Central memory CD4-positive, alpha-beta T cell (primary cell): ENCODE results near the gene MTG2.

ENCODE experiments used
- DNase-seq: peaks from one replicate; pipeline ENCODE4 v3.0.0; 2022
- total RNA-seq, 3 experiments: gene quantifications; one replicate each; lab custom pipeline; 2026; lab: John Stamatoyannopoulos, UW

MTG2 gene, protein sequence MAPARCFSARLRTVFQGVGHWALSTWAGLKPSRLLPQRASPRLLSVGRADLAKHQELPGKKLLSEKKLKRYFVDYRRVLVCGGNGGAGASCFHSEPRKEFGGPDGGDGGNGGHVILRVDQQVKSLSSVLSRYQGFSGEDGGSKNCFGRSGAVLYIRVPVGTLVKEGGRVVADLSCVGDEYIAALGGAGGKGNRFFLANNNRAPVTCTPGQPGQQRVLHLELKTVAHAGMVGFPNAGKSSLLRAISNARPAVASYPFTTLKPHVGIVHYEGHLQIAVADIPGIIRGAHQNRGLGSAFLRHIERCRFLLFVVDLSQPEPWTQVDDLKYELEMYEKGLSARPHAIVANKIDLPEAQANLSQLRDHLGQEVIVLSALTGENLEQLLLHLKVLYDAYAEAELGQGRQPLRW
- 21.2 to 34.1 (median 31.1) reads per million in 3 experiments for total RNA-seq

DNA sequence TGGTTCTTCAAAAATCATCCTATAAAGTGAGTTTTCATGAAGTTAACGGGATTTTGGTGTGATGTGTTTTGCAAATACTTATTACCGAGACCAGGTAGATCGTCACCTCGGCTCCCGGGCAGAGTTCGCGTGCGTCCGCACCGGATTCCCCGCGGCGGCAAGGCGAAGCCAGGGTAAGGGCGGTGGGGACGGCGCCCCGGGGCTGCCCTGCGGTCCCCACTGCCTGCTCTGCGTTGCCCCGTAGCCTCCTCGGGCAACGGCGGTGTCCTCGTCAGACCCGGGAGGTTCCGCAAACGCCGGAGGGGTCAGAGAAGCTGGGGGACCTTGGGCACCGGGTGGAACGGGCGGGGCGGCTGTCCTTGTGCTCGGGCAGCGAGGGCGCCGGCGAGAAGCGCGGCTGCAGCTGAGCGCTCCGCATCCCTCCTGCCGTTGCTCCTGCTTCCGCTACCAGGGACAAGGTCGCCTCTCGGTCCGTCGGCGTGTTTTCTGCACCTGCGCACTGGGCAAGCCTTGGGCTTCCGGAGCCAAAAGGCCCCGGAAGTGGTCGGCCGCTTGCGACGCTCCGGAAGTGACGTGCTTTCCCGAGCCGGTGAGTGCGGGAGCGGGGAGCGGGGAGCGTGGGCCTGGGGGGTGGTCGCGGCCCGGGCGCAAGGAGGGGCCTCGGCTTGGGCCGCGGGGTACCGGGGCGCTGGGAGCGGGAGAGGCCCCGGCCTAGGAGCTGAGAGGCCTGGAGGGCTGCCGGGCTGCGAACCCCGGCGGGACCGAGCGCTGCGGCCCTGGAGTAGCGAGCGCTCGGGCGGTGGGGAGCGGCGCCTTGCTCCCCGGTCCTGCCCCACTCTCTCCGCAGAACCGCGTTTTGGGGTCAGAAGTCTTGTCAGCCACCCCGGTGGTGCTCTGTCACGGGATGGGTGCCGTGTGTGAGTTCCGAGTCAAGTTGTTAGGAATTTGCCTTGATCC is at the start of gene MTG2:
Gene MTG2 (plus strand): TSS at position 560 of the 957 bp plus-strand sequence. CDS start 10,393 bp downstream, outside the sequence.
- peak; percentile 92 for DNase-seq

DNA sequence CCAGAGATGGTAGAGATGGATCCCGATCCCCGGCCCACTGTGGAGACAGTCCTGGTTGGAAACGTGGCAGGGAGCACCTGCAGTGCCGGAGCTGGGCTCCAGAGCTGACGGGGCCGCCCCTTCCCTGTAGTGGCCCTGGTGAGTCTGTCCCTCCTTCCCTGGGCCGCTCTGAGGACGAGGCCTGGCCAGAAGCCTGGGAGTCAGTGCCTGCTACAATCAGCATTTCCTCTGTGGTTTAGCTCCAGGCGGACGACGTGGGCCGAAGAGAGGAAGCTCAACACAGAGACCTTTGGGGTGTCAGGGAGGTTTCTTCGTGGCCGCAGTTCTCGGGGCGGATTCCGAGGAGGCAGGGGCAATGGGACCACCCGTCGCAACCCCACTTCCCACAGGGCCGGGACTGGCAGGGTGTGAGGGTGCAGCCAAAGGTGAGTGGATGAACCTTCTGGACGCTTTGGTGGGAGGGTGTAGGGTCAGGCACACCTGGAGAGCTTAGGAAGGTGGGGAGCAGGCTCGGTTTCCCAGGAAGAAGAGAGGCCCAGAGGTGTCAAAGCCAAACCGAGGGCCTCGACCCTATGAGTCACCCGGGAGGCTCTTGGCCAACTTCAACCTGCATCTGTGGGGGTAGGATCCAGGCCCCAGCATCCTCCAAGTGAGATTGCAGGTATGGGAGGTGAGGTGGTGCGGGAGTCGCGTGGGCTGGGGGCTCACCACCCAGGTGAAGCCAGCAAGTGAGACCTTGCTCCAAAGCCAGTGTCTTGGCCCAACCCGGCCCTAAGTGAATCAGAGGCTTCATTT is 49.6 kb upstream of the MTG2 start:
- no peak for DNase-seq

DNA sequence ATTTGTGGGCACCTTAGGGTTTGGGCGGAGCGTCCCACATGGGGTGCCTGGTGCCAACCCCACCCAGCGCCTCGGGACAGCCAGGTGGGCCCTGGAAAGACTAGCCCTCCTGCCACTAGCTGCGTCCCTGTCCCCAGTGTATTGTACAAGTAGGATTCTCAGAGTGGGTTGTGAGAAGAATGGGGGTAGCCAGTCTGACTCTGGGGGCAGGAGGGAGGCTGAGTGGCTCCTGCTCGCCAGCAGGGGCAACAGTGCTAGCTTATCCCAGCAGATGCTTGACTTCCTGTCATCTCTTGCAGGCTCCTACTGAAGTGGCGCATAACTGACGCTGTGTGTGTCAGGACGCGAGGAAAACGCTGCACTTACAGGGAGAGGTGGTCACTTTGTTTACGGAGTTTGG is 49.0 kb upstream of the MTG2 start:
- DNase-seq: no peak

DNA sequence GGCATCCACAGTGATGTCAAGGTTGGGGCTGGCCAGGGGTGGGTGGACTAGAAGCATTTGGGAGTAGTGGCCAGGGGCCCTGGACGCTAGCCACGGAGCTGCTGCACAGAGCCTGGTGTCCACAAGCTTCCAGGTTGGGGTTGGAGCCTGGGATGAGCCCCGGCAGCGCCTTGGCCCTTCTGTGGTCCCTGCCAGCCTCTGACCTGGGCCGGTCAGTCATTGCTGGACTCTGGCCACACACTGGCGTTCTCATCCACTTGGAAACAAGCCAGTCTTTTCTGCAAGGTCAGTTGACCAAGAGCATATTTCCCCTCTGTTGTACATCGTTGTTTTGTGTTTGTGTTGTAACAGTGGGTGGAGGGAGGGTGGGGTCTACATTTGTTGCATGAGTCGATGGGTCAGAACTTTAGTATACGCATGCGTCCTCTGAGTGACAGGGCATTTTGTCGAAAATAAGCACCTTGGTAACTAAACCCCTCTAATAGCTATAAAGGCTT is 48.0 kb upstream of the MTG2 start:
- no peak for DNase-seq

DNA sequence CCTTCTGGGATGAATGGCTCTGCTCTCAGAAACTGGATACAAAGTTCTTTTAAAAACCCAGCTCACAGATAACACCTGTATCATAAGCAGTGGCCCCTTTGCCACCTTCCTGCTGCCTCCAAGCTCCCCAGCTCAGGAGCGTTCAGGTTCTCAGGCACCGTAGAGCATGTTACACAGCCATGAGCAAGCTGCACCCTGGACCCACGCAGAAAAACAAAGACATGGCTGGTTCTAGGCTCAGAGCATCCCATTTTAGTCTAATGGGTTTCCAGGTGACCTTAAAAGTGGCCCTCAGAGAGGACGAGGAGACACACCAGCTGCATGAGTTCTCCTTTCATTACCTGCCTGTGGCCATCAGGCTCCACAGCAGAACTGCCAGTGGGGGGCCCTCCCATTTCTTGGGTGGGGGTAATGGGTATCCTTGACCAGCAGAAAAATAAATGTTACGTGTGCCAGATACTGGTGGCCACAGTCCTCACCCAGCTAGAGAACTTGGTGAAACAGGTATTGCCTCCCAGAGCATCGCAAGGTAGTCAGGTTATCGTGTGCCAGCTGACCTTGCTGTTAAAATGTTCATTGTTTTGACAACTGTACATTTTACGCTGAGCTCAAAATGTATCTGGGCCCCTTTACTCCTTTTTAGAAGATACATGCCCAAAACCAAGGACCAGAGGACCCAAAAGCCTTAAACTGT is 47.1 kb upstream of the MTG2 start:
- no peak for DNase-seq

DNA sequence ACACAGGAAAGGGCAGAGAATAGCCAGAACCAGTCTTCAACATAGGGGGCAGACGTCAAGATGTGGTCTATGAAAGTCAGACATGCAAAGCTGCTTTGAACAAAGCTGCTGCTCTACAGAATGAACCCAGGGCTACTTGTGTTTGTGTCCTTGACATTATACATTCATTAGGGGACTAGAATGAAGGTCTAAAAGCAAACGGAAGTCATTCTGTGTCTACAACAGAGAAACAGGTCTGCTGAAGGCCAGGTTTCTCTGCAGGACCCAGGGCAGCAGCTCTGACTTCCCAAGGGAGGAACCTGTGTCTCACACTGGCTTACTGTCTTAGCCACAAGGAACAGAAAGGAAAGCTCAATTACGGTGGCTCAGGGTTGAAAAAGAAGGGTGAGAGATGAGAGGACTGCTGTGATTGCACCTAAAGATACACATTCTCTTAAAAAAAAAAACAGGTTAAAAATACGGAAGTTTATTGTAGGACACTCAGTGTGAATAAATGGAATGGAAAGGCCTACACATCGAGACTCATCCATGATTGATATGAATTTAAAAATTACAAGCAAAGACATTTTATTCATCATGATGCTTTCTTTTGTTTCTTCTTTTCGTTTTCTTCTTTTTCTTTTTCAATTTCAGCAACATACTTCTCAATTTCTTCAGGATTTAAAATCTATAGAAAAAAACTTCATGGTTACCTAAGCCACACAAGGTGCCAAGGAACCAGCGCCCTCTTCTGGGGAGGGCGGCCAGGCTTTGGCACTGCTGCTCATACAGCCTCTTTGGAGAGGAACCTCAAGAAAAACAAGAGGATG is 46.3 kb upstream of the MTG2 start:
- DNase-seq: peak; percentile 67

DNA sequence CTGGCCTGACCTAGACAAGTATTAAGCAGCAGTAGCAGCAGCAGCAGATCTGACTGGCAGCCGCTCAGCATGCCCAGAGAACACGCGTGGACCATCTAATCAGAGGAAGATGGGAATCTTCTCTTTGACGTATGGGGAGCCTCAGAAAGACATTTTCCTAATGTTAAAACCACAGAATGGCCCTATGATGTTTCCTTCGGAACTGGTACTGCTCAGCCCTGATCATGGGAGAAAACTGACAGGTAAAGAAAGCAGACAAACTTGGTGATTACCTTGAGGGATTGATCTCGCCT is 45.8 kb upstream of the MTG2 start:
- no peak for DNase-seq

DNA sequence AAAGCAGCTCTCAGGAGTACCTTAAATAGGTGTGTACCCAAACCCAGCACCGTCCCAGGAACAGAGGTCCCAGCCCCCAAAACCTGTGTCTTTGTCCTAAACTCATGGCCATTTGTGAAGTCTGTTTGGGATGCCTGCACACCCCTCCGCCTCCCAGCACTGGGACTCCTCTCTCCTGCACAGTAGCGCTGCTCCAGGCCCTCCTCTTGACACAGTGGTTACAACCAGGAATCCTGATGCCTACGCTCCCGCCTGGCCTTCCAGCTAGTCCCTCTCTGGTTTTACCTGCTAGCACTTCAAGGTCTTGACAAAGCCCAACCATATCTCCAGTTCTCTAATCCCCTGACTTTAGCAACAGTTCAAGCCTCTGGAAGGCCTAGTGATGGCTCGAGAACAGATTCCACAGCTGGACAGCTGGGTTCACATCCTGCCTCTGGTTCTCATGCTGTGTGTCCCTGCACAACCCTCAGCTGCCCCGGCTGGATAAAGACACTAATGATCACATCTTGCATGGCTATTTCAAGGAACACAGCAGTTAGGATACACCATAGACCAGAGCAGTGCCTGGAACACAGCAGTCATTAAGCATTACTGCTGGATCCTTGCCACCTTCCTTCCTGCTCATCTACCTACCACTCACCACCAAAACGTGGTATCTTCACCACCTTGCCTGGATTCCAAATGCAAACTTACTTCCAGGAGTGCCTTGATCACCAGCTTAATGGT is 45.2 kb upstream of the MTG2 start:
- DNase-seq: no peak

DNA sequence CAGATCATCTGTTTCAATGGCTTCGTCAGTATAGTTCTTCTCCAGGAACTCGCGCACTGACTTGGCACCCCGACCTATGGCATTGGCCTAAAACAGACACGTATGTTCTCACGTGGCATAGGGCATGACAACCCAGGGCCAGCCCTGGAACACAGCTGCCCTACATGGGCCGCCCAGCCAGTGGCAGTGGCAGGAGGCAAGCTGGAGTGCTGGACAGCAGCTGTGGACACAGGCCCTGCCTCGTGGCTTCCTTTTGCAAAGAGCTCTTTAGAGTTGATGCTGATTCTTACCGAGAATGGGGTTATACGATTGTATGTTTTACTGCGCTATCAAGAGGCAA is 44.7 kb upstream of the MTG2 start:
- no peak for DNase-seq

DNA sequence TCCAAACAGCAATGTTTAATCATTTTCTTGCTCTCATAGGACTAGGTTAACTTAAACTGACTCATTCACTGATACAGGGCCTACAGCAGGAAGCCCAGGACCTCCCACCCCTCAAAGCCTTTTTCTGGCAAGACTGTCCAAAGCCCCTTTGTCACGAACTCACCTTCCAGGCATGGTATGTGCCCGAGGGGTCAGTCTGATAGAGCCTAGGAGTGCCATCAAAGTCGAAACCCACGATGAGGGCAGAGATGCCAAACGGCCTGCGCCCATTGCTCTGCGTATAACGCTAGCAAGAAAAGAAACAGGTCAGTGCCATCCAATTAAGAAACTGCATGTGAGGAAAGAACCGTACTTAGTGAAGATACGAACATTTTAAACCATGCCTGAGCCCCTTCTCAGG is 43.9 kb upstream of the MTG2 start:
- no peak for DNase-seq

DNA sequence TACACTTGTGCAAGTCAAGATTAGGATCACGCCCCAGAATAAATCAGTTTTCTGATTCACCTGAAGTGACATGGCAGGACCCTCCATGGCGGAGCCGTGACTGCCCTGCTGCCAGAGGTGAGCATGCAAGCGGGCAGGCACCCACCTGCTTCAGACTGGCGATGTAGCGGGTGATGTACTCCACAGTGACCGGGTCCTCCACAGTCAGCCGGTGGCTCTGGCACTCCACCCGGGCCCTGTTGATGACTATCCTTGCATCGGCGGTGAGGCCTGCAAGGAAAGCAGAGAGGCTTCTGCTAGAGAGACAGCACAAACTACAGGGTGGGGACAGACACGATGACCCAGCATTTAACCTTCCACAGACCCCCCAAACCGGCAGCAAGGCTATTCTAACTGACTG is 43.2 kb upstream of the MTG2 start:
- DNase-seq: no peak

DNA sequence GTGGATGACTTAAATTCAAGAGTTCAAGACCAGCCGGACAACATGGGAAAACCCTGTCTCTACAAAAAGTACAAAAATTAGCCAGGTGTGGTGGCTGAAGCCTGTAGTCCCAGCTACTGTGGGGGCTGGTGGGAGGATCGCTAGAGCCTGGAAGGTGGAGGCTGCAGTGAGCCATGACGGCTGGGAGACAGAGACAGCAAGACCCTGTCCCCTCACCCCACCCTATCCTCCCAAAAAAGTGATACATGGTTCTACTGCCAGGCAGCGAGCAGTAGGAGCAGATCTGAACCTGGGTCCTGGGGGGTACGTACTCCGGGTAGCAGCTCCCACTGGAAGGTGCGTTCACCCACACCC is 41.8 kb upstream of the MTG2 start:
- no peak for DNase-seq

DNA sequence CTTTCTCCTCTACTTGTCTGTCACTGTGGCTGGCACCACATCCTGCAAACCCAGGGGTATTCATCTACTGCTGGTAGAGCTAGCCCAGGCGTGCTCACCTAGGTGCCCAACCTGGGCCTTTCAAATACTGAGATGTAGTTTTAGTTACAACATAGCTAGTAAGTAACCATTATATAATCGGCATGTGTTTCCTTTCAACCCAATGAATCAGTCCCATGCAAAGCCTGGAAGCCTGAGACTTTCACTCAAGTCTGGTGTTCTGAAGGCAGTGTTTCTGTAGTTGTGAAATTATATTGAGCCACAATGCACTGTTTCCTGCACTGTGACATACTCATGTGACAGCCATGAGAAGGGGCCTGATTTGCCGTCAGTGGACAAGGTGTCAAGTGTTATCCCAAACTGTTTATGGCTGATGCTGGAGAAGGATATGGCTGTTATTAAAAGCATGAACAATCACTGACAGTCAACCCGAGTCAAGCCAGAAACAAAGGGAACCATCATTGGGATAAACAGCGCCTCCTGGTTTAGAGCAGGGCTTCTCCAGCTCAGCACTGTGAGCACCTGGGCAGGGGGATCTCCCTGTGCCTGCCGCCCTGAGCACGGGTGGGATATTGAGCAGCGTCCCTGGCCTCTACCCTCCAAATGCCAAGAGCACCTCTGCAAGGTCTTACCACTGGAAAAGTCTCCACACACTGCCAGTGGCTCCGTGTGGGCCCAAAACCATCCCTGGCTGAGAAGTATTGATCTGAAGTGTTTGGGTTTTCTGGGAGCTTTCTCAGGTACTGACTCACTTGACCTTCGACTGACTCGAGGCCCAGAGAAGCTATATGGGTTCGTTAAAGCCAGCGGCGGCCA is 41.2 kb upstream of the MTG2 start:
- peak; percentile 35 for DNase-seq

DNA sequence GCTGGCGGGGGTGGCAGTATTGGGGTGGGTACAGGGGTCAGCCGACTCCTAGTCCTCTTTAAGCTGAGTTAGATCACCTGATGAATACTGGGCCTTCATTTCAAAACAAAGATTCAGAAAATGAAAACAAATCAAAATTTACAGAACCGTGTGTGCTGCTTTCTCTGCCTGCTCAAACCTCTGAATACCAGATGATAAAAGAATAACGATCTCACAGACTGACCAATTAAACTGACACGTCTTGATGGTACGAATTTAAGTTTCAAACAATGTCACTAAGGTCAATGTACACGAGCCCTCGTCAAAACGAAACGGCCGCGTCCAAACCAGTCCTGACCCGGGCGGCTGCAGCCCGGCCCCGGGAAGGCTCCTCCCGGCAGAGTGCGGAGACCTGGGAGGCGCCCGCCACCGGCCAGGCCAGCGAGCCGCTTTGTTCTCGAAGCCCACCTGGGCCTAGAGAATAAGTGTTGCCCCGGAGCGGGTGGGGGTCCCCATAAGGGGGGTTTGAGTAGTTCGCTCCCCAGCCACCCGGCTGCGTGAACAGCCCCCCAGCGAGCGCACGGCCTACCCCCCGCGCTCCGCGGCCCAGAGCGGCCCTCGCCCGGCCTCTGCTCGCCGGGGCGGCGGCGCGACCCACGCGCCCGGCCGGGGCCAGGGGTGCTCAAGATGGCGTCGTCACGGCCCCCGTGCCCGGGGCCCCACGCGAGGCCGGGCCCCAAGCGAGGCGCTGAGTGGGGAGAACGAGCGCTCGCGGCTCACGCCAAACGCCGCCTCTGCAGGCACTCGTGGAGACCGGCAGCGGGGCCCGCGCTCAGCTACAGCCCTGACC is 40.4 kb upstream of the MTG2 start:
- no peak for DNase-seq

DNA sequence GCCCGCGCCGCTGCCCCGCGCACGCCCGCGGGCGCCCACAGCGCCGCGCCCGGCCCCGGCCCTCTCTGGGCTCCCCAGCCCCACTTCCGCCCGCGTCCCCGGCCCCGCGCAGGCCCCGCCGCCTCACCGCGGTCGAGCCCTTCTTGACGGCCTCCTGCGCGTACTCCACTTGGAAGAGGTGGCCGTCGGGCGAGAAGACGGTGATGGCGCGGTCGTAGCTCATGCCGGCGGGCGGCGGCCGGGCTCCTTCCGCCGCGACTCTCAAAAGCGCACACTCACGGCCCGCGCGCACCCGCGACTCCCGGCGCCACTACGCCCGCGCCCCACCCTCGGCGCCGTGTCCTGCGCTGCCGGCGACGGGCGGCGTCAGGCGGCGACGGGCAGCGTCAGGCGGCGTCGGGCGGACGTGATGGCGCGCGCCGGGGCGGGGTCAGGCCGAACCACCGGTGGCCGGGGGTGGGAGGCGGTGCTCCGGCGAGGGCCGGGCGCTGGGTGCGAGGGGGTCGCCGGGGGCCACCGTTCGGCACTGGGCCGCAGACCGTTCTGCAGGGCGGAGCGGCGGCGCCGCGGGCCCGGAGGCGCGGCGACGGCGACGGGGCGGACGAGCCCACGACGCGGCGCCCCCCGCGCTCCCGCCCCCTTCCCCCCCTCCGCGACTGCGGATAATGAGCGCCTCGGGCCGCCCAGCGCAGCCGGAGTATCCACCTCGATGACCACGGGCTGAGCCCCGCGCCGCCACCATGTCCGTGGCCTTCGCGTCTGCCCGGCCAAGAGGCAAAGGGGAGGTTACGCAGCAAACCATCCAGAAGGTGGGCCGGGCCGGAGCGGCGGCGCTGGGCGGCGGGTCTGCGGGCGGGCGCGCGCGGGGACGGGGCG is 39.5 kb upstream of the MTG2 start, which contains the start of the genes PSMA7 and SS18L1:
Gene PSMA7 (minus strand): TSS at position 314 of the 876 bp plus-strand sequence. CDS start 91 bp downstream, at position 223.
Gene SS18L1 (plus strand): TSS at position 689 of the 876 bp plus-strand sequence. CDS start 52 bp downstream, at position 741.
- peak; percentile 86 for DNase-seq

DNA sequence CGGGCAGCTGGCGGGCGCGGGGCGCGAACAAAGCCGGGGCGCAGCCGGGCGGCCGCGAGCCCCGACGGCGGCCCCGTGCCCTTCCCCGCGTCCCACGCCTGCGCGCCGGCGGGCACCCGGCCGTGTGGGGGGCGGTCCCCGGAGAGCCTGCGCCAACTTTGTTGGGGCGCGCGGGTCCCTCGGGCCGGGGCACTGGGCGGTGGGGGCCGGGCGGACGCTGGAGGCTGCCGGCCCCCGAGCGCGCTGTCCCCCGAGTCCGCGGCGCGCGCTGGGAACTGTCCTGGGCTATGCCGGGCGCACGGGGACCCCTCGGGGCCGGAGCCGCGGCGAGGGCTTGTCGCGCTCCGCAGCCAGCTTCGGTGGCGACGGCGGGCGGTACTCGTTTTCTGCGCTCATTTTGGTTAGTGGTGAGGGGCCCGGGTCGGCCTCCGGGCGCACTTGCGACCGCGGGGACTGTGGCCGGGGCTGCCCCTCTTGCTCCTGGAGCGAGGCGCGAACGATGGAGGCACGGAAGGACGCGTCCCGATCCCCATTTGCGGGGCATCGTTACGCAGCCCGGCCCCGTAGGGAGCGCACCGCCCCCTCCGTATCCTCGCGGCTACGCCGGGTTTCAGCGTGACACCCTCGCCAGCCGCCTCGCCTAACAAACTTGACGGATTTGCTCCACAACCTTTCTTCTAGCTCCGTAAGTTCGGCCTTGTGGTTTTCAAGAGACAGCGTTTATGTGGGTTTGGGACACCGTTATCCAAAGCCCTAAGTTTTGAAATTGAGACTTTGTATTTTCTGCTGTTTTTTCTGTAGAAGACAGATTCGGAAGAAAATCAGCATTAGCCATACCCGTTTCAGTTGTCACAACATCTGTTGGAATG is 38.6 kb upstream of the MTG2 start:
- peak; percentile 37 for DNase-seq

DNA sequence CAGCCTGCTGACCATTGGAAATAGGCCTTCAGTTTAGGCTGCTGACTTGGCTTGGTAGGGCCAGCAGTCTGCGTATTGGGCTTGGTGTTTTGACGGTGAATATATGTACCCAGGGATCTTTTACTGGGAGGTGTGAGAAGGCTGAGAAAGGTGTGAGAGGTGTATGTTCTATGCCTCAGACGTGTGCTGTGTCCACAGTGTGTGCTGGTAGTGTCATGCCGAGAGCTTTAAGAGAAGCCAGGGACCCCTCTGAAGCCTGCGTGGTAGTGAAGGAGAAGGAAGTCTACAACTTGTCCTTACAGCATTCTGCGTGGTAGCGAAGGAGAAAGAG is 37.2 kb upstream of the MTG2 start:
- DNase-seq: no peak
